ENCODE measurements around the gene PRX. TPM values are rescaled to one million over a fixed set of nuclear protein-coding genes. Genes with fewer than 3 reads are reported as not detected.

PRX gene
- total and polyA plus RNA-seq, 2 of the 13 experiments (the other 11 are each of a cell fraction or from before 2014, with no cell fraction given): 0.66 TPM

DNA sequence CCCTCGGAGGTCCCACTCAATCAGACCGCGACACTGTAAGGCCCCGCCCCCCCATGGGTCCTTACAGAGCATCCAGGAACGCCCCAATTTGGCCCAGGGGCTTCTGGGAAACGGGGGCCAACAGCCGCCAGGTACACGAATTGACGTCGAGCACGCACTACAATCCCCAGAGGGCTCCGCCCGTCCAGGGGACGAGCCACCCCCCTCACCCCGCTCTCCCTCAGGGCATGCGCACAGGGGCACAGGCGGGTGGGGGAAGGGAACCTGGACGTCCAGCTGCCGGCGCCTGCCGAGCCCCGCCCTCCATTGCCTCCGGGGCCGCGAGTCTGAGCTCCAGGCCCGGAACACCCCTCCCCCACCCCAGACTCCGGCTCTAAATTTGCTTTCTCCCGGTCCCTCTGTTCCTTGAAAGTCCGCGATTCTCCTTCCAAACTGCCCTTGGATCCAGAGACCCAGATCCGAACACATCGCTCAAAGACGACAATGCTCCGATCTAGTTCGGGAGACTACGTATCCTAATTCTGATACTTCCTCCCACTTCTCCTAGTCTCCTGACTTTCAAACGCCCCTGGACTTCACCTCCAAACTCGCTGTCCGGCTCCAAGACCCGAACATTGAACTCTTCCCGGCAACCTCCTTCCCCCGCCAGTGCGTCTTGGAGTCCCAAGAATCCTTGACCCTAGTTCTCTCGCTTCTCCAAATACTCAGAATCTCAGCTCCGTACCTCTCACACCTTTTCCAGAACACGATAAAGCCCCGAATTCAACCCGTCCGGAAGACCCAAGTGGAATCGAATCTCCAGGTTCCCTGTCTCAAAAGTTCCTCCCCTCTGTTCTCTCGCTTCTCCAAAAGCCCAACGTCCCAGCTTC is 30.2 kb upstream of the PRX start (continued):
- TF ChIP-seq, protein P1, sequence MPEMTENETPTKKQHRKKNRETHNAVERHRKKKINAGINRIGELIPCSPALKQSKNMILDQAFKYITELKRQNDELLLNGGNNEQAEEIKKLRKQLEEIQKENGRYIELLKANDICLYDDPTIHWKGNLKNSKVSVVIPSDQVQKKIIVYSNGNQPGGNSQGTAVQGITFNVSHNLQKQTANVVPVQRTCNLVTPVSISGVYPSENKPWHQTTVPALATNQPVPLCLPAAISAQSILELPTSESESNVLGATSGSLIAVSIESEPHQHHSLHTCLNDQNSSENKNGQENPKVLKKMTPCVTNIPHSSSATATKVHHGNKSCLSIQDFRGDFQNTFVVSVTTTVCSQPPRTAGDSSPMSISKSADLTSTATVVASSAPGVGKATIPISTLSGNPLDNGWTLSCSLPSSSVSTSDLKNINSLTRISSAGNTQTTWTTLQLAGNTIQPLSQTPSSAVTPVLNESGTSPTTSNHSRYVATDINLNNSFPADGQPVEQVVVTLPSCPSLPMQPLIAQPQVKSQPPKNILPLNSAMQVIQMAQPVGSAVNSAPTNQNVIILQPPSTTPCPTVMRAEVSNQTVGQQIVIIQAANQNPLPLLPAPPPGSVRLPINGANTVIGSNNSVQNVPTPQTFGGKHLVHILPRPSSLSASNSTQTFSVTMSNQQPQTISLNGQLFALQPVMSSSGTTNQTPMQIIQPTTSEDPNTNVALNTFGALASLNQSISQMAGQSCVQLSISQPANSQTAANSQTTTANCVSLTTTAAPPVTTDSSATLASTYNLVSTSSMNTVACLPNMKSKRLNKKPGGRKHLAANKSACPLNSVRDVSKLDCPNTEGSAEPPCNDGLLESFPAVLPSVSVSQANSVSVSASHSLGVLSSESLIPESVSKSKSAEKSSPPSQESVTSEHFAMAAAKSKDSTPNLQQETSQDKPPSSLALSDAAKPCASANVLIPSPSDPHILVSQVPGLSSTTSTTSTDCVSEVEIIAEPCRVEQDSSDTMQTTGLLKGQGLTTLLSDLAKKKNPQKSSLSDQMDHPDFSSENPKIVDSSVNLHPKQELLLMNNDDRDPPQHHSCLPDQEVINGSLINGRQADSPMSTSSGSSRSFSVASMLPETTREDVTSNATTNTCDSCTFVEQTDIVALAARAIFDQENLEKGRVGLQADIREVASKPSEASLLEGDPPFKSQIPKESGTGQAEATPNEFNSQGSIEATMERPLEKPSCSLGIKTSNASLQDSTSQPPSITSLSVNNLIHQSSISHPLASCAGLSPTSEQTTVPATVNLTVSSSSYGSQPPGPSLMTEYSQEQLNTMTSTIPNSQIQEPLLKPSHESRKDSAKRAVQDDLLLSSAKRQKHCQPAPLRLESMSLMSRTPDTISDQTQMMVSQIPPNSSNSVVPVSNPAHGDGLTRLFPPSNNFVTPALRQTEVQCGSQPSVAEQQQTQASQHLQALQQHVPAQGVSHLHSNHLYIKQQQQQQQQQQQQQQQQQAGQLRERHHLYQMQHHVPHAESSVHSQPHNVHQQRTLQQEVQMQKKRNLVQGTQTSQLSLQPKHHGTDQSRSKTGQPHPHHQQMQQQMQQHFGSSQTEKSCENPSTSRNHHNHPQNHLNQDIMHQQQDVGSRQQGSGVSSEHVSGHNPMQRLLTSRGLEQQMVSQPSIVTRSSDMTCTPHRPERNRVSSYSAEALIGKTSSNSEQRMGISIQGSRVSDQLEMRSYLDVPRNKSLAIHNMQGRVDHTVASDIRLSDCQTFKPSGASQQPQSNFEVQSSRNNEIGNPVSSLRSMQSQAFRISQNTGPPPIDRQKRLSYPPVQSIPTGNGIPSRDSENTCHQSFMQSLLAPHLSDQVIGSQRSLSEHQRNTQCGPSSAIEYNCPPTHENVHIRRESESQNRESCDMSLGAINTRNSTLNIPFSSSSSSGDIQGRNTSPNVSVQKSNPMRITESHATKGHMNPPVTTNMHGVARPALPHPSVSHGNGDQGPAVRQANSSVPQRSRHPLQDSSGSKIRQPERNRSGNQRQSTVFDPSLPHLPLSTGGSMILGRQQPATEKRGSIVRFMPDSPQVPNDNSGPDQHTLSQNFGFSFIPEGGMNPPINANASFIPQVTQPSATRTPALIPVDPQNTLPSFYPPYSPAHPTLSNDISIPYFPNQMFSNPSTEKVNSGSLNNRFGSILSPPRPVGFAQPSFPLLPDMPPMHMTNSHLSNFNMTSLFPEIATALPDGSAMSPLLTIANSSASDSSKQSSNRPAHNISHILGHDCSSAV (CRISPR knock-in tag; IDR thresholded peaks at IDR 0.05; ENCODE audit: borderline replicate concordance): no peak
- TF ChIP-seq KLF9 (CRISPR knock-in tag; IDR thresholded peaks at IDR 0.05; ENCODE audit: low read depth) (no peak), PHF5A (CRISPR knock-in tag; IDR thresholded peaks at IDR 0.05; ENCODE audit: low read depth, unreplicated experiment) (no peak), THAP11 (CRISPR knock-in tag; IDR thresholded peaks at IDR 0.05) (peak; percentile 97), KDM4B (CRISPR knock-in tag; IDR thresholded peaks at IDR 0.05) (no peak), POLR2AphosphoS5 (IDR thresholded peaks at IDR 0.05; ENCODE audit: low read depth, low read length) (peak; percentile 29; the same call in 1 of the 2 replicates)
- TF ChIP-seq, protein P2, sequence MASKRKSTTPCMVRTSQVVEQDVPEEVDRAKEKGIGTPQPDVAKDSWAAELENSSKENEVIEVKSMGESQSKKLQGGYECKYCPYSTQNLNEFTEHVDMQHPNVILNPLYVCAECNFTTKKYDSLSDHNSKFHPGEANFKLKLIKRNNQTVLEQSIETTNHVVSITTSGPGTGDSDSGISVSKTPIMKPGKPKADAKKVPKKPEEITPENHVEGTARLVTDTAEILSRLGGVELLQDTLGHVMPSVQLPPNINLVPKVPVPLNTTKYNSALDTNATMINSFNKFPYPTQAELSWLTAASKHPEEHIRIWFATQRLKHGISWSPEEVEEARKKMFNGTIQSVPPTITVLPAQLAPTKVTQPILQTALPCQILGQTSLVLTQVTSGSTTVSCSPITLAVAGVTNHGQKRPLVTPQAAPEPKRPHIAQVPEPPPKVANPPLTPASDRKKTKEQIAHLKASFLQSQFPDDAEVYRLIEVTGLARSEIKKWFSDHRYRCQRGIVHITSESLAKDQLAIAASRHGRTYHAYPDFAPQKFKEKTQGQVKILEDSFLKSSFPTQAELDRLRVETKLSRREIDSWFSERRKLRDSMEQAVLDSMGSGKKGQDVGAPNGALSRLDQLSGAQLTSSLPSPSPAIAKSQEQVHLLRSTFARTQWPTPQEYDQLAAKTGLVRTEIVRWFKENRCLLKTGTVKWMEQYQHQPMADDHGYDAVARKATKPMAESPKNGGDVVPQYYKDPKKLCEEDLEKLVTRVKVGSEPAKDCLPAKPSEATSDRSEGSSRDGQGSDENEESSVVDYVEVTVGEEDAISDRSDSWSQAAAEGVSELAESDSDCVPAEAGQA (IDR thresholded peaks at IDR 0.05; ENCODE audit: low read depth): no peak
- TF ChIP-seq, protein P2 (CRISPR knock-in tag; IDR thresholded peaks at IDR 0.05; ENCODE audit: borderline replicate concordance): no peak
- TF ChIP-seq, protein P3, sequence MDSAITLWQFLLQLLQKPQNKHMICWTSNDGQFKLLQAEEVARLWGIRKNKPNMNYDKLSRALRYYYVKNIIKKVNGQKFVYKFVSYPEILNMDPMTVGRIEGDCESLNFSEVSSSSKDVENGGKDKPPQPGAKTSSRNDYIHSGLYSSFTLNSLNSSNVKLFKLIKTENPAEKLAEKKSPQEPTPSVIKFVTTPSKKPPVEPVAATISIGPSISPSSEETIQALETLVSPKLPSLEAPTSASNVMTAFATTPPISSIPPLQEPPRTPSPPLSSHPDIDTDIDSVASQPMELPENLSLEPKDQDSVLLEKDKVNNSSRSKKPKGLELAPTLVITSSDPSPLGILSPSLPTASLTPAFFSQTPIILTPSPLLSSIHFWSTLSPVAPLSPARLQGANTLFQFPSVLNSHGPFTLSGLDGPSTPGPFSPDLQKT (CRISPR knock-in tag; IDR thresholded peaks at IDR 0.05; ENCODE audit: borderline replicate concordance): no peak
- TF ChIP-seq, protein P4, sequence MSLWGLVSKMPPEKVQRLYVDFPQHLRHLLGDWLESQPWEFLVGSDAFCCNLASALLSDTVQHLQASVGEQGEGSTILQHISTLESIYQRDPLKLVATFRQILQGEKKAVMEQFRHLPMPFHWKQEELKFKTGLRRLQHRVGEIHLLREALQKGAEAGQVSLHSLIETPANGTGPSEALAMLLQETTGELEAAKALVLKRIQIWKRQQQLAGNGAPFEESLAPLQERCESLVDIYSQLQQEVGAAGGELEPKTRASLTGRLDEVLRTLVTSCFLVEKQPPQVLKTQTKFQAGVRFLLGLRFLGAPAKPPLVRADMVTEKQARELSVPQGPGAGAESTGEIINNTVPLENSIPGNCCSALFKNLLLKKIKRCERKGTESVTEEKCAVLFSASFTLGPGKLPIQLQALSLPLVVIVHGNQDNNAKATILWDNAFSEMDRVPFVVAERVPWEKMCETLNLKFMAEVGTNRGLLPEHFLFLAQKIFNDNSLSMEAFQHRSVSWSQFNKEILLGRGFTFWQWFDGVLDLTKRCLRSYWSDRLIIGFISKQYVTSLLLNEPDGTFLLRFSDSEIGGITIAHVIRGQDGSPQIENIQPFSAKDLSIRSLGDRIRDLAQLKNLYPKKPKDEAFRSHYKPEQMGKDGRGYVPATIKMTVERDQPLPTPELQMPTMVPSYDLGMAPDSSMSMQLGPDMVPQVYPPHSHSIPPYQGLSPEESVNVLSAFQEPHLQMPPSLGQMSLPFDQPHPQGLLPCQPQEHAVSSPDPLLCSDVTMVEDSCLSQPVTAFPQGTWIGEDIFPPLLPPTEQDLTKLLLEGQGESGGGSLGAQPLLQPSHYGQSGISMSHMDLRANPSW (CRISPR knock-in tag; IDR thresholded peaks at IDR 0.05; ENCODE audit: borderline replicate concordance): no peak

All from HepG2 (cell line).